ENCODE results near the gene DCC. TPM values are rescaled to one million over a fixed set of nuclear protein-coding genes. Genes with fewer than 3 reads are reported as not detected.

DCC gene
- total RNA-seq, 2 donors from 2014 or later = not detected

DNA sequence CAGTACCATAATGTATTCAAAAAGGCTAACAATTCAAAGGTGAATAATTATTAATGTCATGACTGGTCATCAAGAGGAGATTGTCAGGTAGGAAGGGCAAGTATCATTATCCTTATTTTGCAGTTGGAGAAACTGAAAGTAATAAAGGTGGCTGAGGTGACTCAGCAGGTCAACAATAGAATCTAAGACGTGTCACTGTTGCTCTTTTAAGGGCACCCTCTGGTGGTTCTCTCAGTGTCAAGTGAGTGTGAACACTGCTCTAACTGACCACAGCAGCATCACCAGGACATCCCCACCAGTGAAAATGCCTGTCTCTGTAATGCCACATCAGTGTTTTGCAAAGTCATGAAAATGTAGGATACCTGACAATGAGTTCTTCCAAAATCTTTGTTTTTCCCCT, 69.7 kb downstream of the DCC start:
- ATAC-seq = no peak
- no peak overlapping the region for H3K27ac Mint-ChIP-seq
- H3K4me1 Mint-ChIP-seq = no peaks in the 10 kb centered on the region
- H3K9me3 ChIP-seq (ENCODE audit: control insufficient read depth, low read length, poor library complexity, severe bottlenecking) = no peaks in the 10 kb centered on the region
- H3K36me3 Mint-ChIP-seq (ENCODE audit: low read depth) = no peaks in the 10 kb centered on the region
- no peak overlapping the region for H3K4me3 Mint-ChIP-seq
- DNase-seq = no peak
- H3K27me3 Mint-ChIP-seq = no peaks in the 10 kb centered on the region

DNA sequence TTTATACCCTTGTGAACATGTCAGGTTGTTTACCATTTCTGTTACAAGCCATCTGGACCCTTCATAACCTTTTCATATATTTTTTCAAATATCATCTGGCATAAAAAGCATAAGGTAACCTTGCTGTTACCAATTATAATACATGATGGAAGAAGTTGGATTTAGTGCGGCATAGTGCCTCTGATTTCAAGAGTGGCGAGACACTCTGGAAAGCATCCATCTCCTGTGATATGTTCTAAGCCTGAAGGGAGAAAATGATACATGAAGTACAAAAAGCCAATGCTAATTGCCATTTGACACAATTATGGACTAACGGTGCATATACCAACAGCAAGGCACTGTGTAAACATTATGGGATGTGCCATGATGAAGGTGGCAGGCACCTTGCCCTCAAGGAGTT, 75.1 kb downstream of the DCC start:
- no peaks in the 10 kb centered on the region for H3K9me3 ChIP-seq (ENCODE audit: control insufficient read depth, low read length, poor library complexity, severe bottlenecking)
- H3K4me1 Mint-ChIP-seq = no peaks in the 10 kb centered on the region
- DNase-seq (no peak), ATAC-seq (no peak)
- no peaks in the 10 kb centered on the region for H3K27me3 Mint-ChIP-seq
- no peak overlapping the region for H3K4me3 Mint-ChIP-seq
- no peak overlapping the region for H3K27ac Mint-ChIP-seq
- H3K36me3 Mint-ChIP-seq (ENCODE audit: low read depth) = no peaks in the 10 kb centered on the region

DNA sequence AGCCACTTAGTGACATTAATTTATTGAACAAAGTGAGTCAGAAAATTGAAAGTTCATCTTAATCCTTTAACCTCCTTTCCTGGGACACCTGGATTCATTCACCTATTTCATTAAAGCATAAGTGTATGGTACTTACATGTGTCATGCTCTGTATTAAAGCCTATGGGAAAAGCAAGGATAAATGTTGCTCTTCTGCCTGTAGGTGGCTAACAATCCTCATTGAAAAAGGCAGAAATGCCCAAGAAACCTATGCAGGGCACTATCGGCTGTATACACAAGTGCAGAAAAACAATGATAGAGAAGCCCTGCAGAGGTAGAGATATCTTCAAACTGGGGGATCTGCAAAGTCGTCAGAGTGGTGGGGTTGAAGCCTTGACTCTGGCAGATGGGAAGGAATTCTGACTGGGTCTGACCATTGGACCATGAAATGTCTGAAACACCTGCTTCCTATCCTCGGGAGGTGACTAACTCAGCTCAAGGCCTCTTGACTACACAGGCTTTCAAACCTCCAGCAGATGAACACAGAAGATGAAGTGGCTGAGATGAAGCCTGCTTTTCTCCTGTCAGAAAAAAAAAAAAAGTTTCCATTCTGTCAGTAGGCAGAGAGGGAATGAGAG, 83.1 kb downstream of the DCC start:
- H3K4me3 Mint-ChIP-seq = no peak overlapping the region

DNA sequence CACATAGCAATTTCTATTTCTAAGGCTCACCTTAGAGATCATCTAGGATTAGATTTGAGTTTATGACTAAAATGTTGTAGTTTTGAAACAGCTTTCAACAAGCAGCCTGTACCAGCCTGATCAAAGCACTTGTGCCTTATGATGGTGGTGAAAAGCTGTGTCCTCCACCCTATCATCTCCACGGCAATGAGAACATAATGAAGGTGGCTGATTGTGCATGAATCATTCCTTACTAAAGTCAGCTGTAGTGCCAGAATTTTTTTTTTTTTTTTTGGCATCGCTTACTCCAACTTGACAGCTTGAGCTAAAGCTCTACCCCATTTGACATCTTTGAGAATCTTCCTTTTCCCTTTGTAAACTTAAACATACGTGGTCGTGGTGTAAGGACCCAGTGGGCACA, 86.0 kb downstream of the DCC start:
- H3K4me1 Mint-ChIP-seq = no peaks in the 10 kb centered on the region
- H3K36me3 Mint-ChIP-seq (ENCODE audit: low read depth) = no peaks in the 10 kb centered on the region
- DNase-seq (no peak), ATAC-seq (no peak)
- no peaks in the 10 kb centered on the region for H3K27me3 Mint-ChIP-seq
- no peak overlapping the region for H3K4me3 Mint-ChIP-seq
- no peak overlapping the region for H3K27ac Mint-ChIP-seq
- no peaks in the 10 kb centered on the region for H3K9me3 ChIP-seq (ENCODE audit: control insufficient read depth, low read length, poor library complexity, severe bottlenecking)

More for the DNA sequence above, 83.1 kb downstream of the DCC start:
- ATAC-seq (no peak), DNase-seq (no peak)
- no peaks in the 10 kb centered on the region for H3K36me3 Mint-ChIP-seq (ENCODE audit: low read depth)
- no peak overlapping the region for H3K27ac Mint-ChIP-seq
- no peaks in the 10 kb centered on the region for H3K4me1 Mint-ChIP-seq
- H3K27me3 Mint-ChIP-seq = no peaks in the 10 kb centered on the region
- no peaks in the 10 kb centered on the region for H3K9me3 ChIP-seq (ENCODE audit: control insufficient read depth, low read length, poor library complexity, severe bottlenecking)

DNA sequence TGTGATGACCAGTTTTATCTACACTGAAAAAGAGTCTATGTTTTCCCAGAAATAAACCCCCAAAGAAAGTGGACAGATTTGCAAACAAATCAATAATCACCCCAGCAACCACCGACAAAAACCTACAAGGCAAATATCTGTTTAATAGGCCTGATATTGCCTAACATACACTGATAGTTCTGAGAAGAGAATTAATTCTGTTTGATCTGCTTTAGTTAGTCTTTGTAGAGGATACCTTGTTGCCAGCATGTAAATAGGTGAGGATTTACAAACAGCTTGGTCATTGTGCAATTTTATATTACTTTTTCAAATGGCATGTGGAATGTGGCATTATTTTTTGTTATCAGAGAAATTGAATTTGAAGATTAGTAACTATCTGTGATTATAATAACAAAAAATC, 86.5 kb downstream of the DCC start:
- H3K4me1 Mint-ChIP-seq = no peaks in the 10 kb centered on the region
- no peaks in the 10 kb centered on the region for H3K9me3 ChIP-seq (ENCODE audit: control insufficient read depth, low read length, poor library complexity, severe bottlenecking)
- no peak overlapping the region for H3K4me3 Mint-ChIP-seq
- DNase-seq (no peak), ATAC-seq (no peak)
- H3K36me3 Mint-ChIP-seq (ENCODE audit: low read depth) = no peaks in the 10 kb centered on the region
- H3K27me3 Mint-ChIP-seq = no peaks in the 10 kb centered on the region
- H3K27ac Mint-ChIP-seq = no peak overlapping the region

DNA sequence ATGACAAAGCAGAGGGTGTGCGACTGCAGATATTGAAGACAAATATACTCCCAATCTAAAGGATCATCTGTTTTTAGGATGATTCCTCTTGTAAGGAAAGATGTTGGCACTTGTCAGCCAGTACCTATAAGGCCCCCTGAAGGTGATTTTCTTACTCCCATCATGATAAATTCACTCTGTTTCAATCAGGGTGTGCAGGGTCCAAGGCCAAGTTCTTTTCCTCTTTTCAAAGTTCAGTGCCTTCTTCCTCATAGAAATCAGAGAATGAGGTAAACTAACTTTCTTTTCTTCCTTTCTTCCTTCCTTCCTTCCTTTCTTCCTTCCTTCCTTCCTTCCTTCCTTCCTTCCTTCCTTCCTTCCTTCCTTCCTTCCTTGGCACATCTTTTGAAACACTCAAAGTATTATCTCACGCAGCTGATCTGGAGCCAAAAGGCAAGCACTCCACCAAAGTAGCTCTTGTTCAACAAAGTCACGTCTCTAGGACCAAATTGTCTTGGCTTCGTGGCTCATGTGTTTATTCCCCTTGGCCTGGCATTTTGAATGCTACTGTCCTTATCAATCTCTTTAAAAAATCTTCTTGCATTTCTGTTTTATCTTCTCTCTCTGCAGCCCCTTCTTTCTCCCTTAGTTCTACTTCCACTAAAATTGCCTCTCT, 87.7 kb downstream of the DCC start:
- no peaks in the 10 kb centered on the region for H3K4me1 Mint-ChIP-seq
- DNase-seq (no peak), ATAC-seq (no peak)
- H3K9me3 ChIP-seq (ENCODE audit: control insufficient read depth, low read length, poor library complexity, severe bottlenecking) = no peaks in the 10 kb centered on the region
- no peaks in the 10 kb centered on the region for H3K36me3 Mint-ChIP-seq (ENCODE audit: low read depth)
- H3K27ac Mint-ChIP-seq = no peak overlapping the region
- H3K4me3 Mint-ChIP-seq = no peak overlapping the region
- no peaks in the 10 kb centered on the region for H3K27me3 Mint-ChIP-seq

DNA sequence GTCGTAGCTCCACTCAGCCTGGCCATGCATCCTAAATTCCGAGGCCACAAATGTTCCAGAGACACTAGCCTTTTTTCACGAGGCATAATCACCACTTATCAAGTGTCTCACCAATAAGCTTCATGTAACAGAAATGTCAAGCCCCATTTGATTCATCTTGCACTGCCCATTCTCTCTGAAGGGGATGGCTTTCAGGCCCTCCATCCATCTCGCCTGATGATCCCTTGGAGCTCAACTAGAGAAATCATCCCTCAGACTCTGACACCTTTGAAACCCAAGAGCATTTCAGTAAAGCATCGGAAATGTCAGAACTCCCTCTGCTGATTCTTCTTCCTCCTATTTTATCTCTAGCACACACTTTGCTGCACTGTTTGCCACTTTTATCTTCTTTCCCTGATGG, 91.7 kb downstream of the DCC start:
- Mint-ChIP-seq H3K27ac (no peak overlapping the region), H3K4me3 (no peak overlapping the region), H3K4me1 (no peaks in the 10 kb centered on the region), H3K27me3 (no peaks in the 10 kb centered on the region), H3K36me3 (ENCODE audit: low read depth) (no peaks in the 10 kb centered on the region)
- no peak for DNase-seq
- ATAC-seq = no peak
- H3K9me3 ChIP-seq (ENCODE audit: control insufficient read depth, low read length, poor library complexity, severe bottlenecking) = no peaks in the 10 kb centered on the region

DNA sequence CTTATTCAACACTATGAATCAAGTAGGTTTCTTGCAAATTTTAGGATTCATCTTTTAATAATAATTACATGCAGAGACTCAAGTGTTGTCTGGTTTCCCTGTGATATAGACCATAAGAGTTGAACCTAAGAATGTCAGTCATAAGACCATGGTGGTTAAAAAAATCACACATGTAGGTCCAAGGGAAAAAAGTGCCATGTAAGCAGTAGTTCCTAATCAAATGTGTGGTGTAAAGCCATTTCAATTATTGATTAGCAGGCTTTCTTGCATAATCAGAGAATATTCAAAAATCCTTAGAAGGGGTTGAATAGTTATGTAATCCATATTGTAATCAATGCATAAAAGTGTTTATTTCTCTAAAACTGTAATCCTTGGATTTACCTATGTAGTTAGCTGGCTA, 93.8 kb downstream of the DCC start:
- DNase-seq = no peak
- no peak overlapping the region for H3K4me3 Mint-ChIP-seq
- H3K27me3 Mint-ChIP-seq = no peaks in the 10 kb centered on the region
- H3K27ac Mint-ChIP-seq = no peak overlapping the region
- no peaks in the 10 kb centered on the region for H3K36me3 Mint-ChIP-seq (ENCODE audit: low read depth)
- H3K4me1 Mint-ChIP-seq = no peaks in the 10 kb centered on the region
- ATAC-seq = no peak
- no peaks in the 10 kb centered on the region for H3K9me3 ChIP-seq (ENCODE audit: control insufficient read depth, low read length, poor library complexity, severe bottlenecking)

DNA sequence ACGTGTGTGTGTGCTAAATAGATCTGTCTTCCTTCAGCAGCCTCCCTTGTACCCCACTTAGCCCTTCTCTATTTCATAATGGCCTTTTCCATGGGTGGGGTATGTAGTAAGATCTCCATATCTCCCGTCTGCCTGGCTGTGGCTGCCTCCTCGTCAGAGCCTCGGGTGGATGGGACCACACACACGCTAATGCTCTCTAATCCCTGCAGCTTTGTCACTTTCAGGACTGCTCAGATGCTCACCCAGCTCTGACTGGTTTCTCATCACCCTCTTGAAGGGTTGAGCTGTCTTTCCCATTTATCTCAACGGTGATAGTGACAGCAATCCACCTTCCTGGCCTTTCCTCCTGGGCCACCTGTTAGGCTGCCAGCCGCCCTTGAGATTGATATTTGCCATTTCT, 95.3 kb downstream of the DCC start:
- H3K4me3 Mint-ChIP-seq = no peak overlapping the region
- H3K36me3 Mint-ChIP-seq (ENCODE audit: low read depth) = no peaks in the 10 kb centered on the region
- no peaks in the 10 kb centered on the region for H3K4me1 Mint-ChIP-seq
- H3K27me3 Mint-ChIP-seq = no peaks in the 10 kb centered on the region
- H3K27ac Mint-ChIP-seq = no peak overlapping the region
- ATAC-seq (no peak), DNase-seq (no peak)
- no peaks in the 10 kb centered on the region for H3K9me3 ChIP-seq (ENCODE audit: control insufficient read depth, low read length, poor library complexity, severe bottlenecking)

DNA sequence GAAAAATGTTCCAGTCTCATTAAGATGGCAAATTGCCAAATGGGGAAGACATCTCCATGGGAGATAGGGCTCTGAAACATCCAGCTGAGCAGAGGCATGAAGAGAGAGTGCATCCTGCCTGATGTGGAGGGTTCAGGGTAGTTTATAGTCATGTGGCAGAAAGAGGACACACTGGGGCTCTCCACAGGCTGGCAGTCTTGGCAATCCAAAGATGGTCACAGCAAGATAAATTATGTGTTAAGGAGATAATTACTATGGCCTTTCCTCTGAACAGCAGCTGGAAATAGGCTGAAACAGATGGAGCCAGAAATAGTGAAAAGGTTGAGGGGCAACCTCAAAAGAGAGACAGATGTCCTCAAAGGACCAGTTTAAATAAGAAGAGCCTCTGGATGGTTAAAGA, 97.2 kb downstream of the DCC start:
- no peaks in the 10 kb centered on the region for H3K36me3 Mint-ChIP-seq (ENCODE audit: low read depth)
- H3K4me1 Mint-ChIP-seq = no peaks in the 10 kb centered on the region
- ATAC-seq = no peak
- no peaks in the 10 kb centered on the region for H3K27me3 Mint-ChIP-seq
- DNase-seq = no peak
- no peaks in the 10 kb centered on the region for H3K9me3 ChIP-seq (ENCODE audit: control insufficient read depth, low read length, poor library complexity, severe bottlenecking)
- H3K27ac Mint-ChIP-seq = no peak overlapping the region
- H3K4me3 Mint-ChIP-seq = no peak overlapping the region

DNA sequence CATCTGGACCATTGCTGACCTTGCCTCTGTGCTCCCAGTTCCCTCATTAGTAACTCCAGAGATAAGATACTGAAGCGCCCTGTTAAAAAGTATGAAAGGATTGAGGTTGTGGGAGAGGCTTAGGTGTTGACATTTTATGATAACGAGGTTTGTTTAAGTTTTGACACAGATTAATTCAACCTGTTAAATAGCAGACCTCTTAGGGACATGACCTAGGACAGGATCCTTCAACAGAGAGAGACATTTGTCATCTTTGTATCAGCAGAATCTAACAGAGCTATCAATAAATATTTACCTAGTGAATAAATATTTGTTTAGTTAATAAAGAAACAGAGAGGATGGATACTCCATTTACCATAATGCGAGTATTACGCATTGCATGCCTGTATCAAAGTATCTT, 99.5 kb downstream of the DCC start:
- H3K9me3 ChIP-seq (ENCODE audit: control insufficient read depth, low read length, poor library complexity, severe bottlenecking) = no peaks in the 10 kb centered on the region
- Mint-ChIP-seq H3K27ac (no peak overlapping the region), H3K4me1 (no peaks in the 10 kb centered on the region), H3K27me3 (no peaks in the 10 kb centered on the region), H3K4me3 (no peak overlapping the region), H3K36me3 (ENCODE audit: low read depth) (no peaks in the 10 kb centered on the region)
- ATAC-seq (no peak), DNase-seq (no peak)

DNA sequence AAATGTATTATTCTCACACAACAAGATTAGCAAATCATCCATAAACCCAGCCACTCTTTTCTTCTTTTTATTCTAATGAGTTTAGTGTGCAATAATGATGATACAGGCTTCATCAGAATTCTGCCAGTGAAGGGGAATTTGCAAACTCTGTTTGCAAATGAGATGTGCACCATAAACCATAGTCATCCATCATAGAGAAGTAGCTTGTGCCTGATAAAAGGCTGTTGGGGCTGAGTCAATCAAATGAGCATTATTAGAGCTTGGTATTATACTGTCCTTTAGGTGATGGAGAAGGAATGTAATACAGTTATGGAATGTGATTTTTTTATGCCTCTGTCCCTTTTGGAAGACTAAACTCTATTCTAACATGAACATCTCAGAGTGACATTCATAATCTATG, 101.8 kb downstream of the DCC start:
- Mint-ChIP-seq H3K36me3 (ENCODE audit: low read depth) (no peaks in the 10 kb centered on the region), H3K4me3 (no peak overlapping the region), H3K4me1 (no peaks in the 10 kb centered on the region), H3K27me3 (no peaks in the 10 kb centered on the region), H3K27ac (no peak overlapping the region)
- H3K9me3 ChIP-seq (ENCODE audit: control insufficient read depth, low read length, poor library complexity, severe bottlenecking) = no peaks in the 10 kb centered on the region
- ATAC-seq = no peak
- DNase-seq = no peak

DNA sequence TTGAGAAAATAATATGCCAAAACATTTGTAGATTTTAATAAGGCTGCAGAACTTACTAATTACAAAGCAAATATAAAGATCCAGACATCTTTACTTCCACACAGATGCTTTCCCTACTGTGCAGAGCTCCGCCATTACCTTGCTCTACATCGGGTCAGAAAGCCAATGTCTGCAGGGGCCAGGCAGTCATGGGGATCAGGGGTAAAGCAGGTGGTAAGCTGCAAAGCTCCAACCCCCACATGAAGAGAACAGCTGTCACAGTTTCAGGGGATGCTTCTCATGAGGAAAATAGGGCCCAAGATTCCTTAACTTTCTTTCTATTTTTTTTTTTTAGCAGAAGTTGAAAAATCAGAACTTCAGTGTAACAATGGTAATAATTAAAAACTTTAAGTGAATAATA, 102.7 kb downstream of the DCC start:
- DNase-seq = no peak
- Mint-ChIP-seq H3K27ac (no peak overlapping the region), H3K4me3 (no peak overlapping the region), H3K36me3 (ENCODE audit: low read depth) (no peaks in the 10 kb centered on the region), H3K27me3 (no peaks in the 10 kb centered on the region), H3K4me1 (no peaks in the 10 kb centered on the region)
- ATAC-seq = no peak
- no peaks in the 10 kb centered on the region for H3K9me3 ChIP-seq (ENCODE audit: control insufficient read depth, low read length, poor library complexity, severe bottlenecking)

DNA sequence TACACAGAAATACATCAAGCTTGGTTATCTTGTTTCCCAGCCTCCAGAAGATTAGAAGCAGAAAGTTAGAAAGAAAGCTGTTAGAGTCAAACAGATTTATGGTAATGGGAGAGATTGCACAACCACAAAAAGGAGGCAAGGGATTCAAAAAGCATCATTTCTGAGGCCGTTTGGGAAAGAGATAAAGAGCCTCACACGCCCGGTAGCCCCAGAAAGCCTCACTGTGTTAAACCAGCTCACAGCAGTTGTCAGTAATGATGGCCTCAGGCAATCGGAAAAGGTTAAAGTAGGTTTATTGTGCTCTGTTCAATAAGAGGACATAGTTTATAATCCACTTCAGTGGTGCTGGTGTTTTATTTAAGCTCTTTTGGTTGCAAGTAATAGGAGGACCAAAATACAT, 111.3 kb downstream of the DCC start:
- H3K4me3 Mint-ChIP-seq = no peak overlapping the region
- no peaks in the 10 kb centered on the region for H3K4me1 Mint-ChIP-seq
- no peak for ATAC-seq
- no peak for DNase-seq
- H3K27ac Mint-ChIP-seq = no peak overlapping the region
- H3K9me3 ChIP-seq (ENCODE audit: control insufficient read depth, low read length, poor library complexity, severe bottlenecking) = no peaks in the 10 kb centered on the region
- no peaks in the 10 kb centered on the region for H3K27me3 Mint-ChIP-seq
- H3K36me3 Mint-ChIP-seq (ENCODE audit: low read depth) = no peaks in the 10 kb centered on the region
